Epithelial cell of esophagus (primary cell): ENCODE results near the gene THADA.

Experiments used
- DNase-seq: peaks from one replicate; pipeline ENCODE4 v3.0.0; 2010; ENCODE audit warnings: low read depth
- H3K4me3 ChIP-seq: 2 replicates; pipeline ENCODE4 v1.5.1; 2011; ENCODE audit warnings: mild to moderate bottlenecking, low read length, control low read depth
- TF ChIP-seq, protein P1 (sequence below): IDR thresholded peaks from 2 replicates; pipeline ENCODE4 v1.5.1; 2011; ENCODE audit warnings: low read depth, mild to moderate bottlenecking, low read length, control low read depth, inconsistent platforms; ENCODE audit not compliant: insufficient read depth; ENCODE audit errors: missing control alignments

THADA gene

GRCh38 chr2:43246641-43247040 is 349.2 kb downstream of the THADA start:
- TF ChIP-seq, protein P1, sequence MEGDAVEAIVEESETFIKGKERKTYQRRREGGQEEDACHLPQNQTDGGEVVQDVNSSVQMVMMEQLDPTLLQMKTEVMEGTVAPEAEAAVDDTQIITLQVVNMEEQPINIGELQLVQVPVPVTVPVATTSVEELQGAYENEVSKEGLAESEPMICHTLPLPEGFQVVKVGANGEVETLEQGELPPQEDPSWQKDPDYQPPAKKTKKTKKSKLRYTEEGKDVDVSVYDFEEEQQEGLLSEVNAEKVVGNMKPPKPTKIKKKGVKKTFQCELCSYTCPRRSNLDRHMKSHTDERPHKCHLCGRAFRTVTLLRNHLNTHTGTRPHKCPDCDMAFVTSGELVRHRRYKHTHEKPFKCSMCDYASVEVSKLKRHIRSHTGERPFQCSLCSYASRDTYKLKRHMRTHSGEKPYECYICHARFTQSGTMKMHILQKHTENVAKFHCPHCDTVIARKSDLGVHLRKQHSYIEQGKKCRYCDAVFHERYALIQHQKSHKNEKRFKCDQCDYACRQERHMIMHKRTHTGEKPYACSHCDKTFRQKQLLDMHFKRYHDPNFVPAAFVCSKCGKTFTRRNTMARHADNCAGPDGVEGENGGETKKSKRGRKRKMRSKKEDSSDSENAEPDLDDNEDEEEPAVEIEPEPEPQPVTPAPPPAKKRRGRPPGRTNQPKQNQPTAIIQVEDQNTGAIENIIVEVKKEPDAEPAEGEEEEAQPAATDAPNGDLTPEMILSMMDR = no peak
- no peak overlapping the region for H3K4me3 ChIP-seq
- DNase-seq = no peak

GRCh38 chr2:43241558-43241957 is 354.3 kb downstream of the THADA start:
- DNase-seq = no peak
- H3K4me3 ChIP-seq = no peak overlapping the region
- TF ChIP-seq, protein P1 = no peak

- H3K4me3 ChIP-seq = no peak overlapping the region
Observed at GRCh38 chr2:43240766-43241150, 355.1 kb downstream of the THADA start.

GRCh38 chr2:43239981-43240765 is 355.7 kb downstream of the THADA start:
- H3K4me3 ChIP-seq = no peak overlapping the region
- TF ChIP-seq, protein P1 = peak; percentile 8
- no peak for DNase-seq

More at GRCh38 chr2:43240766-43241150, 355.1 kb downstream of the THADA start:
- TF ChIP-seq, protein P1 = no peak
- DNase-seq = no peak

GRCh38 chr2:43238813-43239212 is 357.0 kb downstream of the THADA start:
- no peak overlapping the region for H3K4me3 ChIP-seq
- TF ChIP-seq, protein P1 = no peak
- DNase-seq = no peak

- TF ChIP-seq, protein P1 = no peak
- no peak for DNase-seq
- no peak overlapping the region for H3K4me3 ChIP-seq
Observed at GRCh38 chr2:43238176-43238575, 357.7 kb downstream of the THADA start.
